Measurements from ENCODE around the gene COG6. TPM values are rescaled to one million over a fixed set of nuclear protein-coding genes. Genes with fewer than 3 reads are reported as not detected.

The COG6 gene
- total and polyA plus RNA-seq, 2 donors, result 13.4 to 88.8 TPM

DNA sequence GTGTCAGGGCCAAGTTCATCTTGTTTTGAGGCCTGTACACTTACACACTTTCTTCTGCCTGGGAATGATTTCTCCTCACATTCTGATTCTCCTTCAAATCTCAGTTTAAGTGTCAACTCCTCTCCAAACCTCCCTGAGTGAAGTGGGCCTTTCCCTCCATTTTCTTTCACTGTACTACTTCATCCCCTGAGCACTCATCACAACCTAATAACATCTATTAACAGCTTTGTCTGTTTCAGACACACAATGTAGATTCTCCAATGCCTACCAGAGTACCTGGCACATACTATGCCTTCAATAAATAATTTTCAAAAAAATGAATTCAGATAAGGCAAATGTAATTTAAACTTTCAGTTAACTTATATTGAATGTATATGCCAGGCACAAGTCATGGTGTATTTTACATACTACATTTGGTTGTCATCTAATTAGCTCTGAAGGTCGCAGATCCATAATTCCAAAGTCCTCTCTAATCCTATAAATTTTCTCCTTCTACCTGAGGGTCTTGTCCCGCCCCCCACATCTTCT, 357 bp upstream of the COG6 start:
- no peak for DNase-seq (ENCODE audit: extremely low spot score)
- under 1% methylated on average over 2 of the region's 2 CpGs for WGBS
- Histone ChIP-seq H3K4me3 (ENCODE audit: low read depth, low read length) (peak overlapping the region; percentile 74), H3K4me1 (ENCODE audit: insufficient read depth) (no peaks in the 10 kb centered on the region), H3K36me3 (ENCODE audit: insufficient read depth) (peaks cover 1% of the 10 kb centered on the region), H3K27ac (ENCODE audit: low read depth) (no peak overlapping the region)

DNA sequence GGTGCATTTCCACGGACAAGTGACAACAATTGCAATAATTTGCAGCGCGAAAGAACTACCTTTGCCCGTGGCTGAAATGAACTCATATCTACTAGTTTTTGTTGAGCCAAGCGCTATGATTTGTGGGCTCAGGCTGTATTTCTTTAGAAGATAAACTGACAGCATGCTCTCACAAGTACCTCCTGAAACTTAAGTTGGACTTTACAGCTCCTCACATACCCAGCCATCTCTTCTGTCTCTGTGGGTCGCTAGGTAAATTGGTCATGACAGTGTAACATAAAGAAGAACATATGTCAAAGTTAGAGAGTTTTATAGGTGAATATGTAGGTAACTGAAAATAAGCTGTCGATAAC, 839 bp downstream of the COG6 start:
- 13% methylated on average over 7 of the region's 7 CpGs for WGBS
- Histone ChIP-seq H3K4me1 (ENCODE audit: insufficient read depth) (no peaks in the 10 kb centered on the region), H3K27ac (ENCODE audit: low read depth) (no peak overlapping the region), H3K4me3 (ENCODE audit: low read depth, low read length) (peak overlapping the region; percentile 74), H3K36me3 (ENCODE audit: insufficient read depth) (peaks cover 1% of the 10 kb centered on the region)
- no peak for DNase-seq (ENCODE audit: extremely low spot score)

DNA sequence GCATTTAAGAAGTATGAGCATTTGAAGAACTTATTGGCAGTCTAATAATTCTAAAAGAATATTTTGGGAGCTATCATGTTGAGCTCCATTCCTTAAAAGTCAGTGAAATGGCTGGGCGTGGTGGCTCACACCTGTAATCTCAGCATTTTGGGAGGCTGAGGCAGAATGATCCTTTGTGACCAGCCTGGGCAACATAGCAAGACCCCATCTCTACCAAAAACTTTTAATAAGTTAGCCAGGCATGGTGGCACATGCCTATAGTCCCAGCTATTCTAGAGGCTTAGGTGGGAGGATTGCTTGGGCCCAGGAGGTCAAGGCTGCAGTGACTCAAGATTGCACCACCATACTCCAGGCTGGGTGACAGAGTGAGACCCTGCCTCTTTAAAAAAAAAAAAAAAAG, 8.0 kb downstream of the COG6 start:
- DNase-seq (ENCODE audit: extremely low spot score), result no peak
- Histone ChIP-seq H3K4me1 (ENCODE audit: insufficient read depth) (no peaks in the 10 kb centered on the region), H3K27ac (ENCODE audit: low read depth) (no peak overlapping the region), H3K36me3 (ENCODE audit: insufficient read depth) (no peaks in the 10 kb centered on the region), H3K4me3 (ENCODE audit: low read depth, low read length) (no peak overlapping the region)
- 100% methylated on average over 1 of the region's 1 CpG for WGBS

DNA sequence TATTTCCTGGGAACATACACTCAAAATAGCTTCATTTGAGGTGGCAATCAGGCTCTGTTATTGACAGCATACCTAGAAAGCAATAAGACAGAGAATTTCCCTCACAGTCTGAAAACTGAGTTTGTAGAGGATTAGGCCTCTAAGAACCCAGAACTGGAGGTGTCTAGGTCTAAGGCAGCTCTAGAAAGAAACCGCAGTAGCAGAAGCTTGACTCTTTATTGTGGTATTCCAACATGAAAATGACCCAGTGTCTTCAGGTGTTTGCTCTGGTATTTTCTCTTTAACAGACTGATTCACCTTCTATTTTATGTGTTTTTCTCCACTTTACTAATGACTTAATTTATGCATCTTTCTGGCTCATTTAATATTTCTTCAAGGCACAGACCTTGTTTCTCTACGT, 8.5 kb downstream of the COG6 start:
- no peak for DNase-seq (ENCODE audit: extremely low spot score)
- Histone ChIP-seq H3K4me1 (ENCODE audit: insufficient read depth) (no peaks in the 10 kb centered on the region), H3K4me3 (ENCODE audit: low read depth, low read length) (no peak overlapping the region), H3K36me3 (ENCODE audit: insufficient read depth) (no peaks in the 10 kb centered on the region), H3K27ac (ENCODE audit: low read depth) (no peak overlapping the region)
- WGBS, result 98% methylated on average over 2 of the region's 2 CpGs

DNA sequence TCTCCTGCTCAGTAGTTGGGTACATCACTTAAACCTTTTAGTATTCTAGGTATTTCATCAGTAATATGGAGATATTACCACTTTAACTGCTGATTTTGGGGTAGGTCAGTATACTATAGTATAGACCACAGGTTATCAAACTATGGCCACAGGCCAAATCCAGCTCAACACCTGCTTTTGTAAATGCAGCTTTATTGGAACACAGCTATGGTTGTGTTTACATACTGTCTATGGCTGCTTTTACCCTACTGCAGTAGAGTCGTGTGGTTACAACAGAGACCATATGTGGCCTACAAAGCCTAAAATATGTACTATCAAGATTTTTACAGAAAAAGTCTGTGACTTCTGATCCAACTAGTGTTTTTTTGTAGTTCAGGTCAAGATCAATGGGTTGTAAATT, 10.3 kb downstream of the COG6 start:
- no peaks in the 10 kb centered on the region for H3K36me3 ChIP-seq (ENCODE audit: insufficient read depth)
- no peak overlapping the region for H3K4me3 ChIP-seq (ENCODE audit: low read depth, low read length)
- no peak for DNase-seq (ENCODE audit: extremely low spot score)
- WGBS, result 61% methylated on average over 1 of the region's 1 CpG
- H3K4me1 ChIP-seq (ENCODE audit: insufficient read depth), result no peaks in the 10 kb centered on the region
- no peak overlapping the region for H3K27ac ChIP-seq (ENCODE audit: low read depth)

DNA sequence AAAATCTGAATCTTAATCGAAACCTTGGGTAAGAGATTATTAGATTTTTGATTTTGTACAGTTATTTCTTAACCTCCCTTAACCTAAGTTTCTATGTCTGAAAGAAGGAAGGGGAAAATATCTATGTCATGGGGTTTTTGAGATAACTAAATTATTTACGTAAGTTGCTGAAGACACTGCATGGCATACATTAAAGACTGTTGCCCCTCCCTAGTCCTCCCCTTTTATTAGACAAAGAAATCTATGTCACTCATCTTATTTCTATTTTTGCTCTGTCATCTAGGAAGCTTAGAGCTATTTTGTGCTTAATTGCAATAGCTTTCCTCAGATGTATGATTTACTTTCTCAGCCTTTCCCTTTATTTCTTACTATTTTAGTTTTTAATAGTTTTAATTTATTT, 15.0 kb downstream of the COG6 start:
- Histone ChIP-seq H3K4me1 (ENCODE audit: insufficient read depth) (no peaks in the 10 kb centered on the region), H3K36me3 (ENCODE audit: insufficient read depth) (no peaks in the 10 kb centered on the region), H3K4me3 (ENCODE audit: low read depth, low read length) (no peak overlapping the region), H3K27ac (ENCODE audit: low read depth) (no peak overlapping the region)
- no peak for DNase-seq (ENCODE audit: extremely low spot score)
- 92% methylated on average over 2 of the region's 2 CpGs for WGBS

DNA sequence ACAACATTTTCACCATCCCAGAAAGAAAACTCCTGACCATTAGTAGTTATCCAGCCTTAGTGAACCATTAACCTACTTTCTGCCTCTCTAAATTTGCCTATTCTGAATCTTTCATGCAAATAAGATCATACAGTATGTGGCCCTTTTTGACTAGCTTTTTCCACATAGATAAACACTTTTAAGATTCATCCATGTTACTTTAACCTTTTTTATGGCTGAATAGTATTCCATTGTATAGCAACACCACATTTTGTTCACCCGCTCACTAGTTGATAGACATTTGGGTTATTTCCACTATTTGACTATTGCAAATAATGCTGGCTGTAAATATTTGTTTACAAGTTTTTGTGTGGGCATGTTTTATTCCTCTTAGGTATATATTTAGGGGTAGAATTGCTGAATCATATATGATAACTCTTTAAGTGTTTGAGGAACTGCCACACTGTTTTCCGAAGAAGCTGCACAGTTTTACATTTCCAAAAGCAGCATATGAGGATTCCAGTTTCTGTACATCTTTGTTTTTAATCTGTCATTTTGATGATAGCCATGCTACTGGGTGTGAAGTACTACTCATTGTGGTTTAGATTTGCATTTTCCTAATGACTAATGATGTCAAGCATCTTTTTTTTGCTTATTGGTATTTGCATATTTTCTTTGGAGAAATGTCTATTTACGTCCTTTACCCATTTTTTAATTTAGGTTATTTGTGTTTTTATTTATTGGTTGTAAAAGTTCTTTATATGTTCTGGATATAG, 17.1 kb downstream of the COG6 start:
- no peak overlapping the region for H3K4me3 ChIP-seq (ENCODE audit: low read depth, low read length)
- no peaks in the 10 kb centered on the region for H3K4me1 ChIP-seq (ENCODE audit: insufficient read depth)
- H3K36me3 ChIP-seq (ENCODE audit: insufficient read depth), result no peaks in the 10 kb centered on the region
- H3K27ac ChIP-seq (ENCODE audit: low read depth), result no peak overlapping the region
- 96% methylated on average over 3 of the region's 3 CpGs for WGBS
- DNase-seq (ENCODE audit: extremely low spot score), result no peak

DNA sequence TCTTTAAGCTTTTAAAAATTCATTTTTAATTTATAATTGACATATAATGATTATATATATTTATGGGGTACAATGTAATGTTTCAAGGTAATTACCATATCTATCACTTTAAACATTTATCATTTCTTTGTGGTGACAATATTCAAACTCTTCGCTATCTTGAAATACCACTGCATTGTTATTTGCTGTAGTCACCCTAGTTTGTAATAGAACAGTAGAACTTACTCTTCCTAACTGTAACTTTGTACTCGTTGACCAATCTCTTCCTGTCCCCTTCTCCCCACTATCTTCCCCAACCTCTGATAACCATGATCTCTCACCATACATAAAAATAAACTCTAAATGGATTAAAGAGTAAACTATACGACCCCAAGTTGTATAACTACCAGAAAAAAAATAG, 20.4 kb downstream of the COG6 start:
- peaks cover 2% of the 10 kb centered on the region for H3K36me3 ChIP-seq (ENCODE audit: insufficient read depth)
- H3K4me3 ChIP-seq (ENCODE audit: low read depth, low read length), result no peak overlapping the region
- no peak for DNase-seq (ENCODE audit: extremely low spot score)
- no peaks in the 10 kb centered on the region for H3K4me1 ChIP-seq (ENCODE audit: insufficient read depth)
- 56% methylated on average over 3 of the region's 3 CpGs for WGBS
- no peak overlapping the region for H3K27ac ChIP-seq (ENCODE audit: low read depth)

DNA sequence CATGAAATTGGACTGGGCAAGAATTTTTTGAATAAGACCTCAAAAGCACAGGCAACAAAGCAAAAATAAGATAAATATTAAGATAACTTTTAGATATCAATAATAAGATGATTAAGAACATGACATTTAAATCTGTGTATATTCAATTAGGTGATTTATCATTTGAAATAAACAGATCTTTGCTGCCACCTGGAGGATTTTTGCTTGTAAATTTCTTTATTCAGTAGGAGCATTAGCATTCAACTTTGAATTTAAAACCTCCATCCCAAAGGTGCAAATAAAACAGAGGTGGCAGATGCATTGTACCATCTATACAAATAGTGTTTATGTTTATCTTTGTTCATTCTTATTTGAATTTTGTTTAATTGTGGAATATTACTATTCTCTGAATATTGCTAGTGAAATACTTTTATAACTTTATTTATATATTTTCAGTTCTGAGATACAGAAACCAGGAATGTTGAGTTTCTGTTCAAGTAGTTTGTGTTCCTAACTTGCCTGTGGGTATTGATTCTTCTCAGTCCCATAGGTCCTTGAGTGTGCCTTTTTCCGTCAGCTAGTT, 20.9 kb downstream of the COG6 start:
- Histone ChIP-seq H3K27ac (ENCODE audit: low read depth) (no peak overlapping the region), H3K36me3 (ENCODE audit: insufficient read depth) (peaks cover 2% of the 10 kb centered on the region), H3K4me3 (ENCODE audit: low read depth, low read length) (no peak overlapping the region), H3K4me1 (ENCODE audit: insufficient read depth) (no peaks in the 10 kb centered on the region)
- no peak for DNase-seq (ENCODE audit: extremely low spot score)
- 94% methylated on average over 1 of the region's 1 CpG for WGBS

DNA sequence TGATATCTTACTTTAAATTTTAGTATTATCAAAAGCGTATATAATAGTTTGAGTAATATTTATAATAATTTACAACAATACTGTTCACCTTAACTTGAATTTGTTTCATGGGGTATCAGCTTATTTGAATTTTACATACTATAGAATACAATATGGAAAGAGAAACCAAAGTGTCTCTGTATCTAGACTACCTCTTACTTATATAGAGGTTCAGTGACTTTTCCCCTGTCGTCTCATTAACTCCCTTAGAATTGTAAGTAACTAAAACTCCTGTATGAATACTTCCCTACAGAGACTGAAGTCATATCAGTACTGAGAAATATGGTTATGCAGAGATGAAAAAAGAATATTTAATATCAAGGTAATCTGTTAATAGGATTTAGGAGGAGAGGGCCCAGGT, 26.8 kb downstream of the COG6 start:
- H3K4me1 ChIP-seq (ENCODE audit: insufficient read depth), result no peaks in the 10 kb centered on the region
- H3K27ac ChIP-seq (ENCODE audit: low read depth), result no peak overlapping the region
- 95% methylated on average over 2 of the region's 2 CpGs for WGBS
- no peak for DNase-seq (ENCODE audit: extremely low spot score)
- H3K4me3 ChIP-seq (ENCODE audit: low read depth, low read length), result no peak overlapping the region
- H3K36me3 ChIP-seq (ENCODE audit: insufficient read depth), result peaks cover 2% of the 10 kb centered on the region

DNA sequence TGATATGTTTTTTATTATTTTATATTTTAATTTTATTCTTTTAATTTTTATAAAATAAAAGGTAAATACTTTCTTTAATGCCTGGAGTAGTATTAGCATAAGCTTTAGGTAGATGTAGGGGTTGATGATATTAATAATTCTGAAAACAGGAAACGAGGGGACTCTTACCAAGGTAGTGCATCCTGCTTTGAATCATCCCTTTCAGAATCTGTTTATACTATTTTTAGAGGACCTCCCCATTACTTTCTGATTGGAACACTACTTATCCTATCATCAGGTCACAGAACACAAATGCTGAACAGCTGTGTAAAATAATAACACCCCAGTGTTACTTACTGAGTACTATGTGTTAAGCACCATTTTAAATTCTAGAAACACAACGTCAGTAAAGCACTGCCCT, 27.3 kb downstream of the COG6 start:
- DNase-seq (ENCODE audit: extremely low spot score), result no peak
- Histone ChIP-seq H3K36me3 (ENCODE audit: insufficient read depth) (peaks cover 2% of the 10 kb centered on the region), H3K4me3 (ENCODE audit: low read depth, low read length) (no peak overlapping the region), H3K27ac (ENCODE audit: low read depth) (no peak overlapping the region), H3K4me1 (ENCODE audit: insufficient read depth) (no peaks in the 10 kb centered on the region)
- 65% methylated on average over 2 of the region's 2 CpGs for WGBS

DNA sequence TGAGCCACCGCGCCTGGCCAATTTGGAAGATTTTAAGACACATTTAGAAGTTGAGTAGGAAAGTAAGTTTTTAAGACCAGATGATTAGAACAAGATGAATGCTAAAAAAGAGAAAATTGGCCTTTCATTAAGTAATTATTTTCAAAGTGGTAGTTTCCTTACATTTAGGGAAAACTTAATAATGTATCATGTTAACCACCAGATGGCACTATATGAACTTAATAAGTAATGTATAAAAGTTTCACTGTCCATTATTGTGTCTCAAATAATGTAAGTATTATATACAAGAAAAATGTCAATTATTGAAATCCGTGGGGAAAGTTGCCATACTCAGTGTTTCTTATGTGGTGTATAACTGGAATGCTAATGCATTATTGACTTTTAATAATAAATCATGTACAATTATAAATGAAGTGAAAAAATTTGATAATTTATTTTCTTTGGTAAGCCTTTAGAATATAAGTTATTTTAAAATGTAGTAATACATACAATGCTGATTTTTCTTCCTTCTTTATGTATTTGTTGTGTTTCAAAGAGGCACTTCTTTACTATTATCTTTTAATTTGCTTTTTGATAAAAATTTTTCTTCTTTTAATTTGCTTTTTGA, 29.2 kb downstream of the COG6 start:
- no peak overlapping the region for H3K4me3 ChIP-seq (ENCODE audit: low read depth, low read length)
- no peaks in the 10 kb centered on the region for H3K36me3 ChIP-seq (ENCODE audit: insufficient read depth)
- H3K27ac ChIP-seq (ENCODE audit: low read depth), result no peak overlapping the region
- no peaks in the 10 kb centered on the region for H3K4me1 ChIP-seq (ENCODE audit: insufficient read depth)
- DNase-seq (ENCODE audit: extremely low spot score), result no peak
- WGBS, result 67% methylated on average over 3 of the region's 3 CpGs

DNA sequence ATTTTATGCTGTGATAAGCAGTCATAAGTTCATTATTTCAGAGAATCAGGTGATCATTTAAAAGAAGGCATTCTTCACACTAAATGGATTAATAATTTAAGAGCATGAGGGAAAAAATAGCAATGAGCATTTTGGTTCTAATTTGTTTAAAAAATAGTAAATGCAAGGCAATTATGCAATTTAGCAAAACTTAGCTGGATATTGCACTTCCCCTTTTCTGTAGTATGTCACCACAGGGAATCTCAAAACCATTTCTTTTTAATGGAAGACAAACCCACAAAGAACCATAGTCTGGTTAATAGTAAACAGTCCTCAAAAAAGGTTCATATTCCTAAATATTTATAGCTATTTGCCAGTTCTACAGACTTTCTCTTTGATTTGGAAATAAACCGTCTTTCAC, 30.2 kb downstream of the COG6 start:
- WGBS, result 96% methylated on average over 1 of the region's 1 CpG

DNA sequence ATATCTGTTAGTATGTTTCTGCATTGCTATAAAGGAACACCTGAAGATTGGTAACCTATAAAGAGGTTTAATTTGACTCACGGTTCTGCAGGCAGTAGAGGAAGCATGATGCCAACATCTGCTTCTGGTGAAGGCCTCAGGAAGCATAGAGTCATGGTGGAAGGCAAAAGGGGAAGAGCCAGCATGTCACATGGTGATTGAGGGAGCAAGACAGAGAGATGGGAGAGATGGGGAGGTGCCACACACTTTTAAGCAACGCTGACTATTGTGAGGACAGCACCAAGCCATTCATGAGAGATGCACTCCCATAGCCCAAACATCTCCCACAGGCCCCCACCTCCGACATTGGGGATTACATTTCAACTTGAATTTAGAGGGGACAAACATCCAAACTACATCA, 32.8 kb downstream of the COG6 start:
- no peak for DNase-seq (ENCODE audit: extremely low spot score)
- Histone ChIP-seq H3K4me3 (ENCODE audit: low read depth, low read length) (no peak overlapping the region), H3K36me3 (ENCODE audit: insufficient read depth) (no peaks in the 10 kb centered on the region), H3K4me1 (ENCODE audit: insufficient read depth) (no peaks in the 10 kb centered on the region), H3K27ac (ENCODE audit: low read depth) (no peak overlapping the region)
- WGBS, result 83% methylated on average over 3 of the region's 3 CpGs

More for the DNA sequence above, 30.2 kb downstream of the COG6 start:
- Histone ChIP-seq H3K27ac (ENCODE audit: low read depth) (no peak overlapping the region), H3K4me1 (ENCODE audit: insufficient read depth) (no peaks in the 10 kb centered on the region), H3K36me3 (ENCODE audit: insufficient read depth) (no peaks in the 10 kb centered on the region), H3K4me3 (ENCODE audit: low read depth, low read length) (no peak overlapping the region)
- no peak for DNase-seq (ENCODE audit: extremely low spot score)

Data from urinary bladder (tissue), 4 donors.